ENCODE measurements around the gene DNAJC8.
A peak's percentile ranks its signal among the peaks of the same experiment; 100 is the strongest.

DNAJC8 gene

GRCh38 chr1:28235755-28236655, 3.2 kb upstream of the DNAJC8 start, which contains the start of gene ATP5IF1:
Gene ATP5IF1, plus strand, starts transcription at chr1:28236124. Its CDS starts 60 bp downstream, at chr1:28236184.
- peaks cover 2% of the 10 kb centered on the region for H3K4me1 ChIP-seq
- peaks cover 7% of the 10 kb centered on the region for H3K79me2 ChIP-seq
- TF ChIP-seq CTCF (IDR thresholded peaks at IDR 0.05), result no peak
- H2AFZ ChIP-seq, result peak within 1 kb of the TSS; percentile 88
- no peaks in the 10 kb centered on the region for H3K36me3 ChIP-seq (ENCODE audit: control insufficient read depth, insufficient read depth, low read length)
- peak within 1 kb of the TSS; percentile 67 for H3K9ac ChIP-seq
- peak within 1 kb of the TSS; percentile 99 for H3K4me3 ChIP-seq (ENCODE audit: low read depth, low read length)
- H3K27me3 ChIP-seq (ENCODE audit: control insufficient read depth, insufficient read depth, low read length), result no peaks in the 10 kb centered on the region
- peak within 1 kb of the TSS; percentile 94 for H3K27ac ChIP-seq
- peak within 1 kb of the TSS; percentile 97 for H3K4me2 ChIP-seq (ENCODE audit: low read length)
- H3K9me3 ChIP-seq (ENCODE audit: control insufficient read depth, low read length), result no peaks in the 10 kb centered on the region

DNA sequence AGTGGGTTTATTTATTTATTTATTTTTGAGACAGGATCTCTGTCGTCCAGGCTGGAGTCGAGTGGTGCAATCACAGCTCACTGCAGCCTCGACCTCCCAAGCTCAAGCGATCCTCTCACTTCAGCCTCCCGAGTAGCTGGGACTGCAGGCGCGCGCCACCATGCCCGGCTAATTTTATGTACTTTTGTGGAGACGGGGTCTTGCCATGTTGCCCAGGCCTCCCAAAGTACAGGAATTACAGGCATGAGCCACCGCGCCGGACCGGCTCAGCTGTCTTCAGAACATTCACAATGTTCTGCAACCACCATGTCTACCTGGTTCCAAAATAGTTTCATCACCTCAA, 406 bp upstream of the DNAJC8 start:
- Histone ChIP-seq H3K79me2 (peaks cover 7% of the 10 kb centered on the region), H3K36me3 (ENCODE audit: control insufficient read depth, insufficient read depth, low read length) (no peaks in the 10 kb centered on the region), H3K4me3 (ENCODE audit: low read depth, low read length) (peak overlapping the region; percentile 98), H3K4me1 (peaks cover 2% of the 10 kb centered on the region), H3K9ac (no peak overlapping the region), H2AFZ (peak overlapping the region; percentile 79), H3K9me3 (ENCODE audit: control insufficient read depth, low read length) (no peaks in the 10 kb centered on the region), H3K27me3 (ENCODE audit: control insufficient read depth, insufficient read depth, low read length) (no peaks in the 10 kb centered on the region), H3K27ac (peak overlapping the region; percentile 60), H3K4me2 (ENCODE audit: low read length) (peak overlapping the region; percentile 73)
- no peak for TF ChIP-seq CTCF (IDR thresholded peaks at IDR 0.05)

GRCh38 chr1:28229996-28230395, 2.8 kb downstream of the DNAJC8 start:
- no peaks in the 10 kb centered on the region for H3K27me3 ChIP-seq (ENCODE audit: control insufficient read depth, insufficient read depth, low read length)
- no peak for TF ChIP-seq CTCF (IDR thresholded peaks at IDR 0.05)
- no peaks in the 10 kb centered on the region for H3K36me3 ChIP-seq (ENCODE audit: control insufficient read depth, insufficient read depth, low read length)

DNA sequence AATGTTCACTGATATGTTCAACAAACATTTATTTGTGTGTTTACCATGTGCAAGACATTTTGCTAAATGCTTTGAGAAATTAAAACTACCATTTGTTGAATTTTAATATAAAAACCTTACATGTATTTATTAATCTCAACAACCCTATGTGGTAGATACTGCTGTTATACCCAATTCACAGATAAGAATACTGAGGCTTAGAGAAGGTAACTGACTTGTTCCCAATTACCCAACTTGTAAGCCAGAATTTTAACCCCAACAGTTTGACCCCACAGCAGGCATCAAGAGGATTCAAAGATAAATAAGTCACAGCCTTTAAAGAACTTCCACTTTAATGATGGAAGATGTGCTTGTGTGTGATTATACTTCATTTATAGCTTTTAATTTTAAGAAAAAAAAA, 3.7 kb downstream of the DNAJC8 start:
- H3K4me2 ChIP-seq (ENCODE audit: low read length), result no peak overlapping the region
- H2AFZ ChIP-seq, result no peak overlapping the region
- no peaks in the 10 kb centered on the region for H3K9me3 ChIP-seq (ENCODE audit: control insufficient read depth, low read length)
- H3K27me3 ChIP-seq (ENCODE audit: control insufficient read depth, insufficient read depth, low read length), result no peaks in the 10 kb centered on the region
- no peak for TF ChIP-seq CTCF (IDR thresholded peaks at IDR 0.05)
- H3K4me3 ChIP-seq (ENCODE audit: low read depth, low read length), result no peak overlapping the region
- H3K36me3 ChIP-seq (ENCODE audit: control insufficient read depth, insufficient read depth, low read length), result no peaks in the 10 kb centered on the region
- H3K79me2 ChIP-seq, result peaks cover 5% of the 10 kb centered on the region
- no peaks in the 10 kb centered on the region for H3K4me1 ChIP-seq
- H3K9ac ChIP-seq, result no peak overlapping the region
- no peak overlapping the region for H3K27ac ChIP-seq

More at GRCh38 chr1:28229996-28230395, 2.8 kb downstream of the DNAJC8 start:
- no peak overlapping the region for H3K4me3 ChIP-seq (ENCODE audit: low read depth, low read length)
- no peak overlapping the region for H3K27ac ChIP-seq
- no peak overlapping the region for H2AFZ ChIP-seq
- peaks cover 5% of the 10 kb centered on the region for H3K79me2 ChIP-seq
- no peaks in the 10 kb centered on the region for H3K4me1 ChIP-seq
- no peaks in the 10 kb centered on the region for H3K9me3 ChIP-seq (ENCODE audit: control insufficient read depth, low read length)
- H3K9ac ChIP-seq, result no peak overlapping the region
- no peak overlapping the region for H3K4me2 ChIP-seq (ENCODE audit: low read length)

Measured in parathyroid adenoma (tissue), 2 donors.